ENCODE results near the gene YWHAB. TPM values are rescaled to one million over a fixed set of nuclear protein-coding genes. Genes with fewer than 3 reads are reported as not detected.

YWHAB gene
- total and polyA plus RNA-seq, 2 donors from 2014 or later: 156 to 216 TPM

DNA sequence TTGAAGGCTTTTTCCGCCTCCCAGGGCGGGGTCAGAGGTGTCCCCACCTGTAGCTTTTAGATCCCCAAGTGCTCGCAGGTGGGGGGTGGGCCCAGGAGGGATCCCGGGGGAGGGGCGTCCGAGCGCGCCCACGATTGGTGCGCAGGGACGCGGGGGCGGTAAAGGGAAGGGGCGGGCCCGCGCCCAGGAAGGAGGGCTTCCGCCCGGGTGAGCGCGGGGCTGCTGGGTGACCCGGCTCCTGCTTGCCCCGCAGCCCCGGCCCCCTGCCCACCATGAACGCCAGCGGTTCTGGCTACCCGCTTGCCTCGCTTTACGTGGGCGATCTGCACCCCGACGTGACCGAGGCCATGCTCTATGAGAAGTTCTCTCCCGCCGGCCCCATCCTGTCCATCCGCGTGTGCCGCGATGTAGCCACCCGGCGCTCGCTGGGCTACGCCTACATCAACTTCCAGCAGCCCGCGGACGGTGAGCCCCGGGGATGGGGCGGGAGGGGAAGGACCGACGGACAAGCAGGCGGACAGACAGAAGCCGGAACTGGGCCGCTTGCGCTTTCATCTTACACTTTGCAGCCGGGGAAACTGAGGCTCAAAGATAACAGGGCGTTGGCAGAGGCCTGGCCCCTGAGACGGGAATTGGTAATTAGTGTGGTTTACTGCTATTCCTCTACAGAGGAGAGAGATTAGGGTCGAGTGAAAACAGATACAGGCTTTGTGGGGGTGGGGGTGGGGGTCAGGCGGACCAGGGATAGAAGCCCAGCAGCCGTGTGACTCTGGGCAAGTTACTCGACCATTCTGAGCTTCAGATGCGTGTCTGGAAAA is 24.6 kb downstream of the YWHAB start, which contains the start of gene PABPC1L:
Gene PABPC1L (plus strand): TSS at position 189 of the 818 bp plus-strand sequence. CDS start 84 bp downstream, at position 273.
- no peak within 1 kb of the TSS for H3K27ac ChIP-seq (ENCODE audit: low read depth in 2 of 2, low read length in 2 of 2)
- intact Hi-C loops (cut with DNase I): no loop called here
- FAIRE-seq: no peak

GRCh38 chr20:44910690-44911262 is 25.3 kb downstream of the YWHAB start:
- DNase-seq: peak in 2 of 5 donors; percentile 15 to 17
- peaks cover 0 to 8% (median 0%) of the 10 kb centered on the region in 3 donors for H3K4me1 ChIP-seq (ENCODE audit: control insufficient read depth in 2 of 3, insufficient read depth in 2 of 3, low read depth in 1 of 3, low read length in 3 of 3)
- no peaks in the 10 kb centered on the region for H3K9me3 ChIP-seq (ENCODE audit: control insufficient read depth in 2 of 3, insufficient read depth in 1 of 3, low read length in 3 of 3)
- no peak overlapping the region for H3K27ac ChIP-seq (ENCODE audit: low read depth in 2 of 2, low read length in 2 of 2)
- intact Hi-C loops (cut with DNase I): no loop called here
- TF ChIP-seq, protein P1, sequence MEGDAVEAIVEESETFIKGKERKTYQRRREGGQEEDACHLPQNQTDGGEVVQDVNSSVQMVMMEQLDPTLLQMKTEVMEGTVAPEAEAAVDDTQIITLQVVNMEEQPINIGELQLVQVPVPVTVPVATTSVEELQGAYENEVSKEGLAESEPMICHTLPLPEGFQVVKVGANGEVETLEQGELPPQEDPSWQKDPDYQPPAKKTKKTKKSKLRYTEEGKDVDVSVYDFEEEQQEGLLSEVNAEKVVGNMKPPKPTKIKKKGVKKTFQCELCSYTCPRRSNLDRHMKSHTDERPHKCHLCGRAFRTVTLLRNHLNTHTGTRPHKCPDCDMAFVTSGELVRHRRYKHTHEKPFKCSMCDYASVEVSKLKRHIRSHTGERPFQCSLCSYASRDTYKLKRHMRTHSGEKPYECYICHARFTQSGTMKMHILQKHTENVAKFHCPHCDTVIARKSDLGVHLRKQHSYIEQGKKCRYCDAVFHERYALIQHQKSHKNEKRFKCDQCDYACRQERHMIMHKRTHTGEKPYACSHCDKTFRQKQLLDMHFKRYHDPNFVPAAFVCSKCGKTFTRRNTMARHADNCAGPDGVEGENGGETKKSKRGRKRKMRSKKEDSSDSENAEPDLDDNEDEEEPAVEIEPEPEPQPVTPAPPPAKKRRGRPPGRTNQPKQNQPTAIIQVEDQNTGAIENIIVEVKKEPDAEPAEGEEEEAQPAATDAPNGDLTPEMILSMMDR (IDR thresholded peaks at IDR 0.05; ENCODE audit: borderline replicate concordance, extremely low read depth, insufficient read depth): no peak
- H3K36me3 ChIP-seq (ENCODE audit: control insufficient read depth in 2 of 3, insufficient read depth in 3 of 3, low read length in 3 of 3): peaks cover 12 to 17% (median 13%) of the 10 kb centered on the region in 3 donors
- no peaks in the 10 kb centered on the region for H3K27me3 ChIP-seq (ENCODE audit: control insufficient read depth, insufficient read depth, low read length)
- peak overlapping the region in 2 of 3 donors; percentile 22 to 76 for H3K4me3 ChIP-seq (ENCODE audit: low read length in 3 of 3)
- no peak overlapping the region for H3K9ac ChIP-seq (ENCODE audit: low read length in 3 of 3)
- no peak for FAIRE-seq

More for the DNA sequence above, 24.6 kb downstream of the YWHAB start, which contains the start of gene PABPC1L:
- TF ChIP-seq, protein P1 (IDR thresholded peaks at IDR 0.05; ENCODE audit: borderline replicate concordance, extremely low read depth, insufficient read depth): no peak
- Histone ChIP-seq H3K27me3 (ENCODE audit: control insufficient read depth, insufficient read depth, low read length) (no peaks in the 10 kb centered on the region), H3K4me3 (ENCODE audit: low read length in 3 of 3) (peak within 1 kb of the TSS; percentile 22 to 76 (median 50)), H3K9me3 (ENCODE audit: control insufficient read depth in 2 of 3, insufficient read depth in 1 of 3, low read length in 3 of 3) (no peaks in the 10 kb centered on the region), H3K4me1 (ENCODE audit: control insufficient read depth in 2 of 3, insufficient read depth in 2 of 3, low read depth in 1 of 3, low read length in 3 of 3) (peaks cover 0 to 8% (median 0%) of the 10 kb centered on the region in 3 donors), H3K9ac (ENCODE audit: low read length in 3 of 3) (peak within 1 kb of the TSS in 1 of 3 donors; percentile 24), H3K36me3 (ENCODE audit: control insufficient read depth in 2 of 3, insufficient read depth in 3 of 3, low read length in 3 of 3) (peaks cover 12 to 21% (median 13%) of the 10 kb centered on the region in 3 donors)
- DNase-seq: peak; percentile 76 to 91 (median 85)

GRCh38 chr20:44911264-44911921 is 25.9 kb downstream of the YWHAB start:
- no peak overlapping the region for H3K9ac ChIP-seq (ENCODE audit: low read length in 3 of 3)
- peaks cover 7 to 12% (median 9%) of the 10 kb centered on the region in 3 donors for H3K36me3 ChIP-seq (ENCODE audit: control insufficient read depth in 2 of 3, insufficient read depth in 3 of 3, low read length in 3 of 3)
- DNase-seq (peak; percentile 70 to 83 (median 76)), FAIRE-seq (no peak)
- no peaks in the 10 kb centered on the region for H3K9me3 ChIP-seq (ENCODE audit: control insufficient read depth in 2 of 3, insufficient read depth in 1 of 3, low read length in 3 of 3)
- TF ChIP-seq, protein P1 (IDR thresholded peaks at IDR 0.05; ENCODE audit: borderline replicate concordance, extremely low read depth, insufficient read depth): peak; percentile 52
- H3K27me3 ChIP-seq (ENCODE audit: control insufficient read depth, insufficient read depth, low read length): no peaks in the 10 kb centered on the region
- peaks cover 0 to 8% (median 0%) of the 10 kb centered on the region in 3 donors for H3K4me1 ChIP-seq (ENCODE audit: control insufficient read depth in 2 of 3, insufficient read depth in 2 of 3, low read depth in 1 of 3, low read length in 3 of 3)
- no peak overlapping the region for H3K27ac ChIP-seq (ENCODE audit: low read depth in 2 of 2, low read length in 2 of 2)
- H3K4me3 ChIP-seq (ENCODE audit: low read length in 3 of 3): peak overlapping the region in 1 of 3 donors; percentile 0
- intact Hi-C loops (cut with DNase I): no loop called here
